K562 treated with DMSO at 1 percent for 12 hours (cell line): ENCODE data around the gene IFNW1. TPM values are rescaled to one million over a fixed set of nuclear protein-coding genes. Genes with fewer than 3 reads are reported as not detected.

ENCODE experiments used
- total RNA-seq: library from RNA; unstranded; fragments of 300-600 nt; gene quantifications from 2 replicates; pipeline ENCODE4 v1.2.3, GENCODE V29; 2022; ENCODE audit not compliant: insufficient read depth

The IFNW1 gene
- not detected in 2 replicates for total RNA-seq

GRCh38 chr9:21141427-21141882, at the start of gene IFNW1:
Gene IFNW1, minus strand, starts transcription at chr9:21141832. Its CDS starts 262 bp downstream, at chr9:21141570.

DNA sequence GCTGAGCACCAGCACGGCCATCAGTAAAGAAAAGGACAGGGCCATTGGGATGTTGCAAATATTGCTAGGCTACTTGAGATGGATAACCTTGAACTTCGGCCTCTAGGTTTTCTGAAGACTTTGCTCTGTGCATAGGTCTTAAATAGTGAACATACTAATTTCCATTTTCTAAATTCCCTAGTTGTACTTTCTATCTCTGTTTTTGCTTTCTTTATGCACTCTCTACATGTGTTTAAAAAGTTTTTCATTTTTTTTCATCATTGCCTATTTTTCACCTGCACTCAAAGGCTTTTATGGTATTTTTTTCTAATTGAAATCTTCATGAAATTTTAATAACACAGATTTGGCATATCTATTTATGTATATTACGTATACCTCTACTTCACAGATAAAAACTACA, 45.9 kb upstream of the IFNW1 start, which contains the start of gene IFNA4:
IFNA4 (minus strand) TSS at position 101 of the 400 bp plus-strand sequence; CDS start at position 45, 56 bp downstream.

GRCh38 chr9:21166560-21166959, 24.9 kb upstream of the IFNW1 start, which contains the start of gene IFNA21:
Gene IFNA21, minus strand, starts transcription at chr9:21166660. Its CDS starts 48 bp downstream, at chr9:21166612.

Other genes starting within 250 kb of the IFNW1 start
- gene HACD4, start 110.2 kb downstream of the IFNW1 start, total RNA-seq = not detected in 2 replicates
- not detected in 2 replicates for gene IFNB1, start 63.9 kb downstream of the IFNW1 start, total RNA-seq
- not detected in 2 replicates for gene IFNA21, start 24.8 kb upstream of the IFNW1 start, total RNA-seq
- not detected in 2 replicates for gene IFNA4, start 45.8 kb upstream of the IFNW1 start, total RNA-seq
- gene IFNA7, start 60.4 kb upstream of the IFNW1 start, total RNA-seq = not detected in 2 replicates
- gene IFNA10, start 65.3 kb upstream of the IFNW1 start, total RNA-seq = not detected in 2 replicates
- gene IFNA16, start 75.5 kb upstream of the IFNW1 start, total RNA-seq = not detected in 2 replicates
- not detected in 2 replicates for gene IFNA17, start 86.4 kb upstream of the IFNW1 start, total RNA-seq
- gene IFNA14, start 98.2 kb upstream of the IFNW1 start, total RNA-seq = not detected in 2 replicates
- not detected in 2 replicates for gene IFNA5, start 163.5 kb upstream of the IFNW1 start, total RNA-seq
- gene KLHL9, start 193.6 kb upstream of the IFNW1 start, total RNA-seq = not detected in 2 replicates
- not detected in 2 replicates for gene IFNA6, start 209.1 kb upstream of the IFNW1 start, total RNA-seq
- not detected in 2 replicates for gene IFNA13, start 226.2 kb upstream of the IFNW1 start, total RNA-seq
- gene IFNA2, start 243.6 kb upstream of the IFNW1 start, total RNA-seq = not detected in 2 replicates